ENCODE data around the gene BAG1. TPM values are rescaled to one million over a fixed set of nuclear protein-coding genes. Genes with fewer than 3 reads are reported as not detected.

BAG1 gene
- total RNA-seq, 4 donors from 2014 or later = 122 to 220 (median 172) TPM

GRCh38 chr9:33291901-33292300 is 27.4 kb upstream of the BAG1 start:
- intact Hi-C loops (cut with DNase I; ENCODE audit: low total_unique reads) = no loop called here
- H3K4me3 ChIP-seq (ENCODE audit: low read depth, poor library complexity, severe bottlenecking) = no peak overlapping the region
- TF ChIP-seq, protein P1, sequence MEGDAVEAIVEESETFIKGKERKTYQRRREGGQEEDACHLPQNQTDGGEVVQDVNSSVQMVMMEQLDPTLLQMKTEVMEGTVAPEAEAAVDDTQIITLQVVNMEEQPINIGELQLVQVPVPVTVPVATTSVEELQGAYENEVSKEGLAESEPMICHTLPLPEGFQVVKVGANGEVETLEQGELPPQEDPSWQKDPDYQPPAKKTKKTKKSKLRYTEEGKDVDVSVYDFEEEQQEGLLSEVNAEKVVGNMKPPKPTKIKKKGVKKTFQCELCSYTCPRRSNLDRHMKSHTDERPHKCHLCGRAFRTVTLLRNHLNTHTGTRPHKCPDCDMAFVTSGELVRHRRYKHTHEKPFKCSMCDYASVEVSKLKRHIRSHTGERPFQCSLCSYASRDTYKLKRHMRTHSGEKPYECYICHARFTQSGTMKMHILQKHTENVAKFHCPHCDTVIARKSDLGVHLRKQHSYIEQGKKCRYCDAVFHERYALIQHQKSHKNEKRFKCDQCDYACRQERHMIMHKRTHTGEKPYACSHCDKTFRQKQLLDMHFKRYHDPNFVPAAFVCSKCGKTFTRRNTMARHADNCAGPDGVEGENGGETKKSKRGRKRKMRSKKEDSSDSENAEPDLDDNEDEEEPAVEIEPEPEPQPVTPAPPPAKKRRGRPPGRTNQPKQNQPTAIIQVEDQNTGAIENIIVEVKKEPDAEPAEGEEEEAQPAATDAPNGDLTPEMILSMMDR (IDR thresholded peaks at IDR 0.05) = no peak
- TF ChIP-seq POLR2A (IDR thresholded peaks at IDR 0.05) = no peak
- 83 to 86% methylated on average over 5 of the region's 5 CpGs for WGBS, 2 donors
- no peak for DNase-seq (ENCODE audit: low spot score in 2 of 2)

- DNase-seq (ENCODE audit: low spot score in 2 of 2) = no peak
- 6 to 13% methylated on average over 7 of the region's 7 CpGs for WGBS, 2 donors
These were observed 26.5 kb upstream of the BAG1 start for GRCh38 chr9:33291031-33291397.

GRCh38 chr9:33290247-33291030 is 25.9 kb upstream of the BAG1 start, which contains the start of gene NFX1:
Gene NFX1 (plus strand): TSS chr9:33290516. CDS start chr9:33290573, 57 bp downstream.
- WGBS, 2 donors = 0 to 1% methylated on average over 40 to 56 of the region's 63 CpGs
- peak; percentile 98 to 100 for DNase-seq (ENCODE audit: low spot score in 2 of 2)
- intact Hi-C loops (cut with DNase I; ENCODE audit: low total_unique reads) = no loop called here
- TF ChIP-seq, protein P1 (IDR thresholded peaks at IDR 0.05) = no peak
- peak in 1 of 2 donors; percentile 42 for TF ChIP-seq POLR2A (IDR thresholded peaks at IDR 0.05)
- peak within 1 kb of the TSS; percentile 68 for H3K4me3 ChIP-seq (ENCODE audit: low read depth, poor library complexity, severe bottlenecking)

More at GRCh38 chr9:33291031-33291397, 26.5 kb upstream of the BAG1 start:
- peak overlapping the region; percentile 68 for H3K4me3 ChIP-seq (ENCODE audit: low read depth, poor library complexity, severe bottlenecking)
- intact Hi-C loops (cut with DNase I; ENCODE audit: low total_unique reads) = no loop called here
- TF ChIP-seq, protein P1 (IDR thresholded peaks at IDR 0.05) = no peak
- no peak for TF ChIP-seq POLR2A (IDR thresholded peaks at IDR 0.05)

GRCh38 chr9:33289936-33290246 is 25.4 kb upstream of the BAG1 start:
- H3K4me3 ChIP-seq (ENCODE audit: low read depth, poor library complexity, severe bottlenecking) = peak overlapping the region; percentile 41
- no peak for DNase-seq (ENCODE audit: low spot score in 2 of 2)
- intact Hi-C loops (cut with DNase I; ENCODE audit: low total_unique reads) = loop anchor here (10.0 kb wide), 1 partner anchor 175 kb away; no protein-coding TSS in a partner anchor
- TF ChIP-seq, protein P1 (IDR thresholded peaks at IDR 0.05) = no peak
- TF ChIP-seq POLR2A (IDR thresholded peaks at IDR 0.05) = no peak
- 0% methylated on average over 14 of the region's 14 CpGs for WGBS, 2 donors

- no peak overlapping the region for H3K4me3 ChIP-seq (ENCODE audit: low read depth, poor library complexity, severe bottlenecking)
- intact Hi-C loops (cut with DNase I; ENCODE audit: low total_unique reads) = loop anchor here (10.0 kb wide), 1 partner anchor 175 kb away; no protein-coding TSS in a partner anchor
- TF ChIP-seq POLR2A (IDR thresholded peaks at IDR 0.05) = no peak
- TF ChIP-seq, protein P1 (IDR thresholded peaks at IDR 0.05) = no peak
- 3 to 9% methylated on average over 11 to 12 of the region's 12 CpGs for WGBS, 2 donors
- peak; percentile 26 to 87 for DNase-seq (ENCODE audit: low spot score in 2 of 2)
These were observed 25.0 kb upstream of the BAG1 start for GRCh38 chr9:33289496-33289895.

Data from lower leg skin (tissue), 4 donors.